Measurements from ENCODE around the gene AHCYL2.
A peak's percentile ranks its signal among the peaks of the same experiment; 100 is the strongest.
"Not testable (repeated sequence)": the region's sequence is repeated elsewhere in the genome, so short reads cannot be mapped to it uniquely, and the experiment has no call there.

Gene AHCYL2

DNA sequence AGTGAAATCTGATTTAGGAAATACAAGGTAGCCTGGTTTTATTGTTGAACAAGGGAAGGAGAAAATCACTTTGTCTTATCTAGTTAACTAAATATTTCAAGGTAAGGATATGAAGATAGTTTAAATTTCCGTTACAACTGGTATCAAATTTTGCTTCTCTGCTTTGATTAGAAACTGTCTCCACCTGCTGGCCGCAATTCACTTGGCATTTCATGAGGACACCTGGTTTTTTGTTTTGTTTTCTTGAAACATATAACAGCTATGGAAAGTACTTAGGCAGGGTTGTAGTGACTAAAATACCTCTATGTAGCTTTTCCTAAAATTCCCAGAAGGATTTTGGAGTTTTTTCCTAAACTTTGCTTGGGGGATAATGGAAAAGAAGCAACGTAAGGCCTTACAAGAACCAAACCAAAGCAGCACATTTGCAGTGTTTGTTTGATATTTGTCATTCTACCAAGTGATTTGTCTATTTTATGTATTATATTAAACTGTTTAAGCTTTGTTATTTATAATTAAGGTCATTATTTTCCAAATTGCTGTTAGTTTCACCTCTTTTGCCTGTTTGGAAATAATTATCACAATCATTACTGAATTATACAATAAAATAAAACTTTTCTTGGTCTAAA is 73.6 kb downstream of the AHCYL2 start:
- DNase-seq: peak; percentile 46

DNA sequence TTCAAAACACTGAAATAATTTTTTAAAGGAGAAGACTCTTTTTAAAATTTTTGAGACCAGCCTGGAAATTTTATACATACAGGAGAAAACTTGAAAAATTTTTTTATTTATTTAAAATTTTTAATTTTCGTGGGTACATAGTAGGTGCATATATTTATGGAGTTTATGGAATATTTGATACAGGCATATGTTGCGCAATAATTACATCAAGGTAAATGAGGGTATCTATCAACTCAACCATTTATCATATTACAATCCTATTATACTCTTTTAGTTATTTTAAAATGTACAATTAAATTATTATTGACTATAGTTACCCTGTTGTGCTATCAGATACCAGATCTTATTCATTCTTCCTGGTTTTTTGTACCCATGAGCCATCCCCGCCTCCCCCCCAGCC is 75.1 kb downstream of the AHCYL2 start:
- no peak for DNase-seq

DNA sequence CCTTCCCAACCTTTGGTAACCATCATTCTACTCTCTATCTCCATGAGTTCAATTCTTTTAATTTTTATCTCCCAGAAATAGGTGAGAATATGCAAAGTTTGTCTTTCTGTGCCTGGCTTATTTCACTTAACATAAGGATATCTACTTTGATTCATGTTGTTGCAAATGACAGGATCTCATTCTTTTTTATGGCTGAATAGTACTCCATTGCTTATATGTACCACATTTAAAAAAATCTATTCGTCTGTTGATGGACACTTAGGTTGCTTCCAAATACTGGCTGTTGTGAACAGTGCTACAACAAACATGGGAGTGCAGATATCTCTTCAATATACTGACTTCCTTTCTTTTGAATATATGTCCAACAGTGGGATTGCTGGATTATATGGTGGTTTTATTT is 75.5 kb downstream of the AHCYL2 start:
- not testable (repeated sequence) for DNase-seq

DNA sequence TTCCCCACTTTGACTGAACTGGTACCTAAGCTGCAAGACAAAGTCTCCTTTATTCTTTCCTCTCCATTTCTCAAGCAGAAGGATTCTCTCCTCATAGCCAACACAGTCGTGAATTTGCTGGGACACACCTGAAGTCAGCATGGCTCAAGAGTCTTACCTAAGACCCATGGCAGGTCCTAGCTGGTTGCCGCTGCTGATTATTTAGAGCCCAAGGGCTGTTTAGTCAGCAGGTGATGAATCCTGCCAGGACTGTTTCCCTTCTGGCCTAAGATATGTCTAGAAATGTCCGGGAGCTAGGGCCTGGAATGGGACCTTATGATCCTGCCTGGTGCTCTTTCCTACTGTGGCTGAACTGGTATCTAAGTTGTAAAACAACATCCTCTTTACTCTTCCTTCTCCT is 82.8 kb downstream of the AHCYL2 start:
- no peak for DNase-seq

DNA sequence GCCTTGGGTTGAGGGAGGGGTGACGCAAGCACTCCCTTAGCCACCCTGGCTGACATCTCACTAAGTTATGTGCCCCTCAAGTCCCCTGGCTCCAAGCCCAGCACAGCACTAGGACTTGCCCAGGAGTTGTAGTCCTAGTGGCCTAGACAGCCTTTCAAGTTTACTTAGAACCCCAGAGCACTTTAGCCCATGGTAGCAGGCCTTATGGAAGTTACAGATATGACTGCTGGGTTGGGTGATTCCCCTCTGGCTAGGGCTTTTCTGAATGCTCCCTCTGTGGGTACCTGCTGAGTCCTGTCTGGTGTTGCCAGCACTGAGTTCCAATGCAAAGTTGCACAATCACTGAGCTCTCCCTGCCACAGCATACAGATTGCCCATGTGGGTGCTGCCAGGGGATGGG is 83.2 kb downstream of the AHCYL2 start:
- DNase-seq: no peak

DNA sequence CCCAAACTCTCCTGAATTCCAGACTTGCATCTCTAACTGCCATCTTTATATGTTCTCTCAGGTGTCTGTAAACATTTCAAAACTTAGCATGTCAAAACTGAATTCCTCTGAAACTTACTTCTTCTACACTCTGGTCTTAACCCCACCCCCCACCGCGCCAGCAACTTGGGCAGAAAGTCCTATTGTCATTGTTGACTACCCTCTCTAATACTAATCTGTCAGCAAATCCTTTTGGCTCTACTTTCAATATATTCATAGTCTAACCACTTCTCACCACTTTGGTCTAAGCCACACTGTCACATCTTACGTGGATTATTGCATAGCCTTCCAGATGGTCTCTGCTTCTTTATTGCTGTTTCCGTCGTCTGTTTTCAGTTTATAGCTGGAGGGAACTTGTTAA is 86.6 kb downstream of the AHCYL2 start:
- no peak for DNase-seq

DNA sequence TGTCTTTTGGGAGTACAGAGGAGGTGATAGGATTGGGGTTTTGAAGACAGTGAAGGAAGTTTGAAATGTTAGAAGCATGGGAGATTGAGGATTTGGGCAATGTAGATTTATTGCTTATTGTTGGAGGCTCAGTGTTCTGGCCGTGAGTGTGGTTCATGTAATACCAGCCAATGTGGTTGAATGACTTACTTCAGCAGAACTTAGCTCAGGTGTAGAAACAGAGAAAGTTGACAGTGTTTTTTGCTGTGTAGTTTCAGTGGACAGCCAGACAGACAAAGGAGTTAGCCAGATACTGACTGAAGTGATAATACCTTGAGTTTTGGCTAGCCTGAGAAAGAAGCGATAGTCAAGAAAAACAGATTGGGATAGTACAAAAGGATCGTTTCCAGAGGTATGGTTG is 88.5 kb downstream of the AHCYL2 start:
- no peak for DNase-seq

DNA sequence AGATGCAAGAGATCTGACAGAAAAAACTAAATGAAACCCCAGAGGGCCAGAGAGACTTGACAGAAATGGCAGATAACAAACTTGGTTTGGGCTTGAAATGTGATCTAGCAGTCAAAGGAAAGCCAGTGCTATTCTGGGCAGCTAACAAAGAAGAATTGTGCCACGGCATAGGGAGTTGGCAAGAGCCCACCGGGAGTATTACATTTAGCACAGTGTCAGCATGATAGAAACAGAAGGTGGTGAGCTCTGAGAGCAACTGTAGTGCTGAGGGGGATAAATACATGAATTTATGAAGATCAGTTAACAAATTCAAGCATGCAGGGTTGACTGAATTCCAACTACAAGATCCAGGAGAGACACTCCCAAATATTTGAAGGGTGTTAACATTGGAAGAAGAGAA is 91.1 kb downstream of the AHCYL2 start:
- no peak for DNase-seq

DNA sequence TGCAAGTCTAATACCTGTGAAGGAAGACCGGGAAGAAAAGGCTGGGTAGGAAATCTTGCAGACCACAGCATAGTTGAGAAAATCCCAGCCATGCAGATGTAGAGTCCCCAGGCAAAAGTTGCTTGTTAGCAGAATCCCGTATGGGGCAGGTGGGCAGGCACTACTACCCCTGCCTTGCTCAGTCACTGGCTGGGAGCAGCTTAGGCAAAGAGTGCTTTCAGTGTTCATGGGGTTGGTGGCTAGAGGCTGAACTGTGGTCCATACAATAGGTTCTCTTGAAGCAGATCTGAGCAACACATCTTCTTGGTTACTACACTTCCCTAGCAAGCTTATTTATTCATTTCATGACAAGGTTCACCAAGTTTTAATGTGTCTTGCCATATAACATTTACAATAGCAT is 92.6 kb downstream of the AHCYL2 start:
- no peak for DNase-seq

DNA sequence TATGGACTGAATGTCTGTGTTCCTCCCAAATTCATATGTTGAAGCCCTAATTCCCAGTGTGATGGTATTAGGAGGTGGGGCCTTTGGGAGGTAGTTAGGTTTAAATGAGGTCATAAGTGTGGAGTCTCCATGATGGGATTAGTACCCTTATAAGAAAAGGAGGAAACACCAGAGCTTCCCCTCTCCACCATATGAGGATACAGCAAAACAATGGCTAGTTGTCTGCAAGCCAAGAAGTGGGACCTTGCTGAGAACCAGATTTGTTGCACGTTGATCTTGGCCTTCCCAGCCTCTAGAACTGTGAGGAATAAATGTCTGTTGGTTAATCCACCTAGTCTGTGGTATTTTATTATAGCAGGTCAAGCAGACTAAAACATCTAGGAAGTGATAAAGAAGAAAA is 102.2 kb downstream of the AHCYL2 start:
- DNase-seq: no peak

DNA sequence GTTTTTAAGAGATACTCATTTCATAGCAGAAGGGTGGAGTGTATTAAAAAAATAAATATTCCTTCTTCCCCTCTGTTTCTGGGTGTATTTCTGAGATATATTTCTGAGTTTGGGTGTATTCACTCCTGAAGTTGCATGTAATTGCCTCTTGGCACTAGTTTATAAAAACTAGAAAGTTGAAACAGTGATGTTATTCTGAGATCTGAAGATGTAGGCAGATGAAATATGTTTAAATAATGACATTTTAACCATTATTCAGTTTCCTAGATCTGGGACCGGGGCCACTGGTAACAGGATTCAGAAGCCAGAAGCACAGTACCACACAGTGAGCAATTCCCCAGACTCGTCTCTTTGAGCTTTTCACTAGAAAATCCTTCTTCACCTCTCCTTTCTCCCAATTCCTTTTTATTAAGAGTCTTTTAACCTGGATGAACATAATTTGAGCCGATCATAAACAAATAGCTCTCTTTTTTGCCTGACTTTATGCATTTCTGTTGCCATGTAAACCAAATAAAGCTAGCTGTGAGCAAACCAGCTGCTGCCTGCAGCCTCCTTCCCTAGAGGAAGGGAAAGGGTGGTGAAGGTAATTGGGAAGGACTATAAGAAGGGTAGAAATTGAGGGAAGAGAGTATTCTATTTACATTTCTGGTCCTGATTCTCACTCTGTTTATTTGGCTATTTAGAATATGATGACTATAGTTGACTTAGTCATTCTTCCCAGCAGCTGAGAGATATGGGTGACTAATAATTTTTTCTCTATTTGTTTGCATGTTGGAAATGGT is 107.6 kb downstream of the AHCYL2 start:
- DNase-seq: no peak

DNA sequence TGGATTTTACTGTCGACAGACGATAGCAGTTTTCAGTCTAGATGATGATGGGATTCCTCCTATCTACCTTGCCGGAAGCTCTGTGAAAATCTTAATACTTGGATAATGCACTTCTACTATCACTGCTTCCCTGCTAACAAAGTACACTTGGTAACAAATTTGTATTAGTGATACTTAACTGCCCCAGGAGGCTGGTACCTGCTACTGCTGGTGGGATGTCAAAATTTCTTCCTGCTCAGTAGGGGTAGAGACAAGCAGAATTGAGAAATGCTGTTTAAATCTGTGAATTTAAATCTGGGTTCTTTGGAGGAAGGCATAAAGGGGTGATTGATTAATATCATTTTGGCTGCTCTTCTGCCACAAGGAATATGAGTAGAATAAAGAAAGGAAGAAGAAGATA is 109.6 kb downstream of the AHCYL2 start:
- DNase-seq: no peak

DNA sequence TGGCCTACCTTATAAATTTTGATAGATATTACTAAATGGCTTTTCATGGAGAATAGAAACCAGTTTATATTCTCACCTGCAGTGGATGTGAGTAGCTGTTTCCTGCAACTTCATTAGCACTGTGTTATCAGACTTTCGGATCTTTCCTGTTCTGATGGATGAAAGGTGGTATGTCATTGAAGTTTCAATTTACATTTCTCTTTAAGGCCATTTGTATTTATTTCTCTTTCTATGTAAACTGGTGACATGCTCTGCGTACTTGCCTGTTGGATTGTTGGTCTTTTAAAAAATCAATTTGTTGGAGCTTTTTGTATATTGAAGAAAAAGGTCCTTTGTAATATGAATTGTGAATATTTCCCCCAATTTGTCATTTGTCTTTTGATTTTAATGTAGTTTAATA is 113.6 kb downstream of the AHCYL2 start:
- DNase-seq: no peak

DNA sequence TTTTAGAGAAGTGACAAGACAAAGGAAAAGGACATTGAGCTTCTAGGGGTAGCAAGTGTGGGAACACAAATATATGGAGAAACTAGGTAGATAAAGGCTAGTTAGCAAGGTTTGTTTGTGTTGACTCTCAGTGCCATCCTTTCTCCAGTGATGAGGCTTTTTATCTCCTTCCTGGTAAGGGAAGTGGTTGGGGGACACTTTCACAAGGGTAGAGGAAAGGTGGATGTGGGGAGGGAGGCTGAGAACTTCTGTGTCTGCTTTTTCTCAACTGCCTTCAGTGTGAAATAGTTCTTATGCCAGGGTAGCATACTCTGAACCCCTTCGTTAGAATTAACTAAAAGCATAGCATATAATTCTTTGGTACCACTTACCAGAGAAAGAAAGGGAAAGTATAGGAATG is 116.4 kb downstream of the AHCYL2 start:
- DNase-seq: no peak

DNA sequence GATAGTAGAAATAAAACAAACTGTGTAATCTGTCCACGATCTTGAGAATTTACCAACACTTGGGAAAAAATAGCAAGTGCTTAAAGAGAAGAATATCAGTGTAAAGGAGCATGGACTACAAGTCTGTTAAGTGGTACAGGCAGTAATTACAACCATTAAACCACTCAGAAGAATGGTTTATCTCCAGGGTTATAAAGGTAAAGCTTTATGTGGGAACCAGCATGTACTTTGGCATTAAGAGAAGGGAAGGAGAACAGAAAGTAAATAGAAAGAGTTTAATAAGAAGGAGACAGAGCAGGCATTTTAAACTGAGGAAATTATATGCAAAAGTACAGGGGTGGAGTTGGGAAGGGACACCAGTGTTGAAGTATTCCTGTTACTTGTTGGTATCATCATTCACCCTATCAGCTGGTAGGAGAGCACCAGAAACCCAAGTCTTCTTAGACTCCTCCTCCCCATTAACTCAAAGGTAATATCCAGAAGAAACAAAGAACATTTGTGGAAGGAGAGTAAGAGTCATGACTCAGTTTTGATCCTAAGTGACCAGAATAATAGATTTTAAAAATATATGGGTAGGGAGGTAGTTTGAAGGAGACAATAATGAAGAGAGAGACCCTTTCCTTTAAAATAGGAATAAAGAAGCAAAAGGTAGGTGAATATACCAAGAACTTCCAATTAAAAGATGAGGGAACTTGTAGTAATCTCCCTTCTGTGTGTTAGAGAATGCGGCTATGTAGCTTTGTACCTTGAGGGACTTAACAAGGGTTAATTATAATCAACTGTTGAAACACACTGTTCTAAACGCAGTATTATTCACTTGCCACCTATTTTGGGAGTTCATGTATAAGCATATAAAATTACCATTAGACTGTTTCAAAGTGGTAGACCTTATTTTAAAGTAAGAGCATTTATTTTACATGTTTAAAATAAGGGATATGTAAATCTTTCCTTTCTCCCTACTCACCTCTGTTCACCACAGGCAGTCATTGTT is 117.3 kb downstream of the AHCYL2 start:
- no peak for DNase-seq

DNA sequence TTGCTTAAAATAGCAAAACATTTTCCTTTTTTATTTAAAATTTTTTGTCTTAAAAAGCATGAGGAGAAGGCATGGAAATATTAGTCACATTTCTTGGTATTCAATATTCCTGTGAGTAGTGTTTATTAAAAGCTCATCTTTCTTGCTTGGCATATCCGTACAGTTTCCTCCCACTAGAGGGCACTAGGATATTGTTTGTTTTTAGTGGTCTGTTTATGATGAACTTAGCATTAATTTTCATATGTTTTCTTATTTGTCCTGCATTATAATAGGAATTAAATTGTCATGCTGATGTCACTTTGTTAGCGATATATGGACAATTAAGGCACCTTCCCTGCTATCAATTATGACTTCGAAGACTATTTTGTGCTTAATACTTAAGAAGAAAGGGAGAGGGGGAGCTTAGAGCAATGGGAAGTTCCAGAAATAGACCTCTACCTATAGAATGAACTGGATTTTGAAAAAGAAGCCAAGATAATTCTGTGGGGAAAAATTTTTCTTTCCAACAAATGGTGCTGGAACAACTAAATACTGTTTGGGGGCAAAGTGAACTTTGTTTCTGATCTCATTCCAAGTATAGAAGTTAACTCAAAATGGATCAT is 118.4 kb downstream of the AHCYL2 start:
- peak; percentile 50 for DNase-seq

DNA sequence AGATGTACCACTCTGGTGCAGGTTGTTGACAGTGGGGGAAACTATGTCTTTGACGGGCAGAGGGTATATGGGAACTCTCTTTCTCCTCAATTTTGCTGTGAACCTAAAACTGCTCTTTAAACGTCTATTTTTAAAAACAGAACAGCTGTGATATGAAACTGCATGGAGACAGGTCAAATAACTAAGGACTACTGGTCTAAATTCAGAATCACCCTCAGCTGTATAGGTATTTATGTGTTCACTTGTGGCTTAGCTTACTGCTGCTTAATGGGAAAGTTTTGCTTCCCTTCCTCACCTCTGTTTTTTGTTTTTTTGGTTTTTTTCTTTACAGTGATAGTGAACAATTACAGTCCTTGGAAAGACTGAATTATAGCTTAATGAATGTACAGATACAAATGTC is 122.5 kb downstream of the AHCYL2 start:
- no peak for DNase-seq

DNA sequence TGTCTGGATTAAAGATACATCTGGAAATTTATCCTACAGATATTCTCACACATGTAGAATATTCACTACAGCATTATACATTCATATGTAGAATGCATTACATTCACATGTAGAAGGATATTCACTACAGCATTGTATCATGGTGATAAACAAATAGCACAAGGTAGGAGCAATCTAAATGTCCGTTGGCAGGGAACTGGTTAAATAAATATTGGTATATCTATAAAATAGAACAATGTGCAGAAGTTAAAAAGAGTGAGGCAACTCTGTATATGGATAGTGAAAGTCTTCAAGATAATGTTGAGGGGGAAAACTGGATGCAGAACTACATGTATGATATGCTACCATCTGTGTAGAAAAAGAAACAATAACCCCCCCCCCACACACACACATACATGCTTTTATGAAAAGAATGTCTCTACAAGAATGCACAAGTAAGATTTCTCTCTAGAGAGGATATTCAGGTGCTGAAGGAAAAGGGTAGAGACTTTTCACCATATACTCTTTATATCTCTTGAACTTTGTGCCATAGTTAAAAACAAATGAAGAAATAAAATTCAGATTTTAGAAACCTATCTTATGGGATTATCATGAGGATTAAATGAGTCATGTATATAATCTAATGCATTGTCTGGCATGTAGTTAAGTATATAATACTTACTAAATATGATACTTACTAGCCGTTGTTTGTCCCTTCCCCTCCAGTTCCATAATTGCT is 123.4 kb downstream of the AHCYL2 start:
- DNase-seq: no peak

DNA sequence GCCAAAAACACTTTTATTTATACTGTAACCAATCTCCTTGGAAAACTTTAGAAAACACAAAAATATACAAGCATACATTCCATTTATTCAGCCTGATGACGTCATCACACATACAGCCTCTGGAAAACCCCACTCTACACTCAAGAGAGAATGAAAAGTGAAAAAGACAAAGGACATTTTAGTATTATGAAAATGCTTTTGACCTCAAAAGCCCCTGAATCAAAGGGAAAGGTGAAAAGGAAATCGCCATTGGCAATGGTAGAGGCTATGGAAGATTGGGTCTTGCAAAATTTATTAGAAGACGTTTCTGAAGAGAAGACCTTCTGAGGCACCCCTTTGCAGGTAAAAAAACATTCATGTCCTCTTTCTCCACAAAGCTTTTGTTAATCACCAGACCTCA is 126.5 kb downstream of the AHCYL2 start:
- no peak for DNase-seq

DNA sequence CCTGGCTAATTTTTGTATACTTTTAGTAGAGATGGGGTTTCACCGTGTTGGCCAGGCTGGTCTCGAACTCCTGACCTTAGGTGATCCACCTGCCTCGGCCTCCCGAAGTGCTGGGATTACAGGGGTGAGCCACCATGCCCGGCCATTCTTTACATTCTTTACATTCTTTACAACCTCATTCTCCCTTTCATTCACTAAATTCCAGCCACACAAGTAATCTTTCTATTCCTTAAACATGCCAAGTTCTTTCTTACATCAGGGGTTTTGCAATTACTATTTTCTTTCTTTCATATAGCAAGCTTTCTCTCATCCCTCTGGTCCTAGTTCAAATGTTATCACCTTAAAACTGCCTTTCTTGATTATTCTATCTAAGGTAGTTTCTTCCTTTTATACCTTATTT is 128.3 kb downstream of the AHCYL2 start:
- not testable (repeated sequence) for DNase-seq

DNA sequence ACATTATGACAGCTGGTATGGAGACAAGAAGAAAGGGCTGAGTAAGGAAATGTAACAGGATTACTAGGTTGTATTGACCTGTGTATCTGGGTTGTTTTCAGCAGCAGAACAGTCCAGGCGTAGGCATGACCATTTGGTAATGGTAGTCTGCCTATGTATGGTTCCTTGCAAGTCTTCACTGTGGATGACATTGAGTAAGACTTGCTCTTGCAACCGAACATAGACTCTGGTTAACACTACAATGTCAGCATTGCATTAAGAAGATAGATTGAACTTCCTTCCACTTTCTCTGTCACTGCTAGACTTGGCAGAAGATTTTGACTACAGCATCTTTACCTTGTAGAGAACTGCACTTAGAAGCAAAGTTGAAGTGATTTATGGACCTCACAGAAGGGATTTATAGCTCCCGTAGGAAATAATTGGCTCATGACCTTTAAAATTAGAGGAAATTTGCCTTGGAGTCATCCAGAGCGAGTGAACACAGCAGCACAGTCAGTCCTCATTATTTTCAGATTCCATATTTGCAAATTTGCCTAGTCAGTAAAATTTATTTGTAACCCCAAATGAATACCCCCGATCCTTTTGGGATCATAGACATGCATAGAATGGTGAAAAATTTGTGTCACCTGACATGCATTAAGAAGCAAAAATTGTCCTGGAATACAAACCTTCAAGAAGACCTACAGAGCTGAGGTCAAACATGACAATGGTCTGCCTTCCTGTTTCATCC is 129.8 kb downstream of the AHCYL2 start:
- DNase-seq: no peak

DNA sequence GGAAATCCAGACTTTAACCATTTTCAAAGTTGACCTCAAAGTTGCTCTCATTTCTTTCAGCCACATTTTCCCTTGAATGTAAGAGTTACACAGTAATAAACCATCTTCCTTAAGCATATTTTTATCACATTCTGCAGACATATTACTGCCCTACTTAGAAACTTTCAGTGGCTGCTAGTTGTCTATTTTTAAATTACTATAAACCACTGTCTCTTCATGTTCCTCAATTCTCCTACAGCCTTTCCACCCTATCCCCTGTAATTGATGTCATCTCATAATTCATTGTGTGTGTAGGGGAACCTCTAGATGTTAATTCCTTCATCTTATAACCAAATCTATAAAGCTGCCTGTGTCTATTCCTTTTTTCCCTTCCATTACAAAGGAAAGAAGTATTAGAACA is 131.3 kb downstream of the AHCYL2 start:
- DNase-seq: no peak
